ENCODE measurements around the gene PRELID3B.

Gene PRELID3B

GRCh38 chr20:59000326-59000725, 42.3 kb downstream of the PRELID3B start:
- no peak overlapping the region for H3K4me3 ChIP-seq (ENCODE audit: low read depth in 1 of 2, low read length in 1 of 2)
- no peaks in the 10 kb centered on the region for H3K27me3 ChIP-seq
- peak overlapping the region; percentile 5 for H3K27ac ChIP-seq
- TF ChIP-seq, protein P1, sequence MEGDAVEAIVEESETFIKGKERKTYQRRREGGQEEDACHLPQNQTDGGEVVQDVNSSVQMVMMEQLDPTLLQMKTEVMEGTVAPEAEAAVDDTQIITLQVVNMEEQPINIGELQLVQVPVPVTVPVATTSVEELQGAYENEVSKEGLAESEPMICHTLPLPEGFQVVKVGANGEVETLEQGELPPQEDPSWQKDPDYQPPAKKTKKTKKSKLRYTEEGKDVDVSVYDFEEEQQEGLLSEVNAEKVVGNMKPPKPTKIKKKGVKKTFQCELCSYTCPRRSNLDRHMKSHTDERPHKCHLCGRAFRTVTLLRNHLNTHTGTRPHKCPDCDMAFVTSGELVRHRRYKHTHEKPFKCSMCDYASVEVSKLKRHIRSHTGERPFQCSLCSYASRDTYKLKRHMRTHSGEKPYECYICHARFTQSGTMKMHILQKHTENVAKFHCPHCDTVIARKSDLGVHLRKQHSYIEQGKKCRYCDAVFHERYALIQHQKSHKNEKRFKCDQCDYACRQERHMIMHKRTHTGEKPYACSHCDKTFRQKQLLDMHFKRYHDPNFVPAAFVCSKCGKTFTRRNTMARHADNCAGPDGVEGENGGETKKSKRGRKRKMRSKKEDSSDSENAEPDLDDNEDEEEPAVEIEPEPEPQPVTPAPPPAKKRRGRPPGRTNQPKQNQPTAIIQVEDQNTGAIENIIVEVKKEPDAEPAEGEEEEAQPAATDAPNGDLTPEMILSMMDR (IDR thresholded peaks at IDR 0.05) = no peak
- H3K36me3 ChIP-seq = peaks cover 90% of the 10 kb centered on the region
- no peaks in the 10 kb centered on the region for H3K9me3 ChIP-seq
- peaks cover 25 to 27% of the 10 kb centered on the region in 2 experiments for H3K4me1 ChIP-seq (ENCODE audit: control insufficient read depth in 1 of 2, insufficient read depth in 1 of 2, low read depth in 1 of 2, low read length in 1 of 2)

- TF ChIP-seq, protein P1 (IDR thresholded peaks at IDR 0.05) = no peak
- H3K27ac ChIP-seq = no peak overlapping the region
- peaks cover 8 to 10% of the 10 kb centered on the region in 2 experiments for H3K4me1 ChIP-seq (ENCODE audit: control insufficient read depth in 1 of 2, insufficient read depth in 1 of 2, low read depth in 1 of 2, low read length in 1 of 2)
- H3K9me3 ChIP-seq = no peaks in the 10 kb centered on the region
- H3K4me3 ChIP-seq (ENCODE audit: low read depth in 1 of 2, low read length in 1 of 2) = no peak overlapping the region
- peaks cover 100% of the 10 kb centered on the region for H3K36me3 ChIP-seq
- no peaks in the 10 kb centered on the region for H3K27me3 ChIP-seq
Observed at GRCh38 chr20:58998656-58999055, 43.9 kb downstream of the PRELID3B start.

DNA sequence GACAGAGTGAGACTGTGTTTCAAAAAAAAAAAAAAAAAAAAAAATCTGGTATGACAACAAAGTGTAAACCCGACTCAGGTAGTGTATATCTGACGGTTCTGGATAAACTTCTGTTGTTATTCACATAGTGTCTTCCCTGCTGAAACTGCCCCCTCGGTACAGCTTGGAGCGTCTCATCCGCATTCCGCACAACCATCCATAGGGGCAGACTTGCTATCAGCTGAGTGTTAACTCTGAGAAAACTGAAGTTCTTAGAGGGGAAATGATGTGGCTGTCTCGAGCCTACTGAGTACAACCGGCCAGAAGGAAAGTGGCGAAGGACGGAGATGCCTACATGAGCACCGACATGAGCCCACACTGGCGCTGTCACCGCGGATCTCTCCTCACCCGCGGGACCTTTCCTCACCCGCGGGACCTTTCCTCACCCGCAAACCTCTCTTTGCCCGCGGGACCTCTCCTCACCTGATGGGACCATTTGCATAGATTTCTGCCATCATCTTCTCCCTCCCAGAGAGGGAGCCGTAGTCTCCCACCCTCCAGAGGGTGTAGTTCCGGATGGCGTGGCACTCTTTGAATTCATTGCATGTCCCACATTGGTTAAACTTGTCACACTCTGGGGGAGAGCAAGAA, 45.3 kb downstream of the PRELID3B start:
- peaks cover 100% of the 10 kb centered on the region for H3K36me3 ChIP-seq

DNA sequence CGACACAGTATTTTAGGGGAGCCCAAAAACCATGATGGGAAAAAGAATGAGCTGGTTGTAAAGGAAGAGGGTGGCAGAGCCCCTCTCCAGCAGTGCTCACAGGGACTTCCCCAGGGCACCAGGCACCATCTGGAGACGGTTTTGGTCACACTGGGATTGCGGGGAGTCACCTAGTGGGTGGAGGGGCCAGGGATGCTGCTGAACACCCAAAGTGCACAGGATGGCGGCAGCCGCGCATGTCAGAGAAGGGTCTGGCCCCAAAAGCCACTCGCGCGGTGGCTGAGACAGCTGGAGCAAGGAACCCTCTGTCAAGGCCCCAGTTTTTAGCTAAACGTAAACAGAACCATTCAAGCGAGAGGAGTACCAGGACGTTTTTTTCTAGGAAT, 46.4 kb downstream of the PRELID3B start:
- peak overlapping the region; percentile 6 for H3K27ac ChIP-seq
- H3K27me3 ChIP-seq = no peaks in the 10 kb centered on the region
- H3K4me3 ChIP-seq (ENCODE audit: low read depth in 1 of 2, low read length in 1 of 2) = no peak overlapping the region
- TF ChIP-seq, protein P1 (IDR thresholded peaks at IDR 0.05) = no peak
- H3K9me3 ChIP-seq = no peaks in the 10 kb centered on the region
- H3K4me1 ChIP-seq (ENCODE audit: control insufficient read depth in 1 of 2, insufficient read depth in 1 of 2, low read depth in 1 of 2, low read length in 1 of 2) = no peaks in the 10 kb centered on the region
- peaks cover 100% of the 10 kb centered on the region for H3K36me3 ChIP-seq

More for the DNA sequence above, 45.3 kb downstream of the PRELID3B start:
- Histone ChIP-seq H3K27me3 (no peaks in the 10 kb centered on the region), H3K4me3 (ENCODE audit: low read depth in 1 of 2, low read length in 1 of 2) (no peak overlapping the region), H3K9me3 (no peaks in the 10 kb centered on the region), H3K27ac (no peak overlapping the region), H3K4me1 (ENCODE audit: control insufficient read depth in 1 of 2, insufficient read depth in 1 of 2, low read depth in 1 of 2, low read length in 1 of 2) (no peaks in the 10 kb centered on the region)
- TF ChIP-seq, protein P1 (IDR thresholded peaks at IDR 0.05) = no peak

DNA sequence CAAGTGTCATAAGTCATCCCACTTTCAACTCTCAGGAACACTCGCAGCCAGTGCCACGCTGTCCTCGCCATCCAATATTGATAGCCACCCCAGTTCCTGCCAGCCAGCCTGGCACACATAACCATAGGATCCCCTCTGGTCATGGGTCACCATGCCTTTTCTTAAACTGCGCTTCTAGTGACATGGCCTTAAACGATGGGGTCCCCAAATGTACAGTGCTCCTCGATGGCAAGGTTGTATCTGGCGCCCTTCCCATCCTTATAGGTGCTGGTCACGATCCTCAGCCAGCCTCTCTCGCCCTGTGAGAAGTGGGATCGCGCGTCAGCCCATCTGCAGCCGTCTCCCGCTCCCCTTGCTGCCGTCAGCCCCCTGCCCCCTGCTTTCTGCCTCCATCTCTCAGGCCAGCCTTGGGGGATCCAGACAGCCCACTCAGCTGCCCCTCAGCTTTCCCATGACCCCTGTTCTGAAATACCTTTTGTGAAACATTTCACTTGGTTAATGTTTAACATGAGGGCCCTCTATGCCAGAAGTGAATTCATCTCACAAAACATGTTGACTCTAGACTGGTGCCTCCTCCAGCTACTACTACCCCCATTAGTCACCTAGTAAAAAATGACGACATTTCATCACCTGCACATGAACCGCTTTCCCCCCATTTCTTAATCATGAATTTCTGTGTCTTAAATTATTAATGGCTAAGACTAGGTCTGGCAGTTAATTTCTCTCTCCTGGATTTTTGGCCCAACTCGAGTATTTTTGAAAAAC, 46.9 kb downstream of the PRELID3B start:
- no peaks in the 10 kb centered on the region for H3K27me3 ChIP-seq
- H3K36me3 ChIP-seq = peaks cover 100% of the 10 kb centered on the region
- peak overlapping the region; percentile 58 for H3K27ac ChIP-seq
- no peaks in the 10 kb centered on the region for H3K9me3 ChIP-seq
- TF ChIP-seq, protein P1 (IDR thresholded peaks at IDR 0.05) = no peak
- H3K4me3 ChIP-seq (ENCODE audit: low read depth in 1 of 2, low read length in 1 of 2) = no peak overlapping the region
- no peaks in the 10 kb centered on the region for H3K4me1 ChIP-seq (ENCODE audit: control insufficient read depth in 1 of 2, insufficient read depth in 1 of 2, low read depth in 1 of 2, low read length in 1 of 2)

Data from neutrophil (primary cell).